Spleen (tissue), 11 donors: ENCODE results near the gene SLCO4A1. TPM values are rescaled to one million over a fixed set of nuclear protein-coding genes. Genes with fewer than 3 reads are reported as not detected.

Experiments
- DNase-seq: peaks from one replicate; pipeline ENCODE4 v3.0.0-alpha.2; 2020
- H3K27ac ChIP-seq, 8 donors: fragments of 200-600 bp; sonication (generic) in 7 of 8; 1 replicate in 4 of 8; 2 replicates in 4 of 8; pipeline versions ENCODE4 v1.5.0 to v1.8.0; 2016 to 2021; ENCODE audit warnings: inconsistent platforms in 4 of 8, mild to moderate bottlenecking in 4 of 8, moderate library complexity in 1 of 8
- H3K27me3 ChIP-seq, 7 donors: fragments of 200-600 bp; sonication (generic) in 6 of 7; replicated peaks in 1 of 7; 1 replicate in 4 of 7; 2 replicates in 3 of 7; pipeline versions ENCODE4 v1.5.0 to v1.8.0; 2016 to 2021; ENCODE audit warnings: inconsistent platforms in 3 of 7, mild to moderate bottlenecking in 1 of 7
- H3K36me3 ChIP-seq, 6 donors: fragments of 200-600 bp; sonication (generic) in 5 of 6; 1 replicate in 4 of 6; 2 replicates in 2 of 6; pipeline versions ENCODE4 v1.5.0 to v1.8.0; 2016 to 2021; ENCODE audit warnings: inconsistent platforms in 2 of 6
- H3K4me1 ChIP-seq, 6 donors: fragments of 200-600 bp; sonication (generic) in 5 of 6; 1 replicate in 3 of 6; 2 replicates in 3 of 6; pipeline versions ENCODE4 v1.5.0 to v1.8.0; 2016 to 2021; ENCODE audit warnings: inconsistent platforms in 3 of 6
- H3K4me3 ChIP-seq, 8 donors: fragments of 200-600 bp; sonication (generic) in 7 of 8; 1 replicate in 4 of 8; 2 replicates in 4 of 8; pipeline versions ENCODE4 v1.5.0 to v1.8.0; 2016 to 2021; ENCODE audit warnings: inconsistent platforms in 4 of 8, mild to moderate bottlenecking in 4 of 8, moderate library complexity in 2 of 8
- H3K9me3 ChIP-seq, 8 donors: fragments of 200-600 bp; sonication (generic) in 7 of 8; 1 replicate in 4 of 8; 2 replicates in 4 of 8; pipeline versions ENCODE4 v1.5.0 to v1.8.0; 2016 to 2021; ENCODE audit warnings: inconsistent platforms in 4 of 8
- CTCF ChIP-seq, 11 experiments: fragments of 200-600 bp in 7 of 11; fragments of 450-650 bp in 4 of 11; sonication (generic) in 4 of 11; IDR thresholded peaks in 8 of 11; conservative IDR thresholded peaks in 3 of 11; 1 replicate in 7 of 11; 2 replicates in 4 of 11; pipeline versions ENCODE4 v1.4.0 to v1.8.0; 2016 to 2021; ENCODE audit warnings: antibody characterized with exemption in 11 of 11, inconsistent platforms in 4 of 11, mild to moderate bottlenecking in 1 of 11
- POLR2A ChIP-seq, 3 donors: fragments of 450-650 bp; IDR thresholded peaks; one replicate each; pipeline ENCODE4 v1.5.1; 2017; ENCODE audit warnings: antibody characterized with exemption in 3 of 3, mild to moderate bottlenecking in 1 of 3
- POLR2AphosphoS5 ChIP-seq, 3 donors: sonication (generic); formaldehyde crosslinking; IDR thresholded peaks; one replicate each; pipeline ENCODE4 v1.5.1; 2017; ENCODE audit warnings: antibody characterized with exemption in 3 of 3
- WGBS, 5 donors: extraction: QIAGEN DNeasy Blood & Tissue Kit in 3 of 5; methylation state at CpG; one replicate each; pipeline versions ENCODE4 v1.1.5 to v1.1.7; 2013 to 2018; 5-methylcytosine and 5-hydroxymethylcytosine counted together
- intact Hi-C: fragments of 100-400 bp; cut with DNase I; formaldehyde crosslinking; loops from one replicate; pipeline ENCODE4 v1.15.0; 2023; ENCODE audit warnings: low total_unique reads
- polyA plus RNA-seq, 3 donors: library from polyadenylated mRNA; stranded (reverse); fragments of 200-250 nt; gene quantifications; one replicate each; pipeline ENCODE4 v1.2.1, GENCODE V29; 2013
- total RNA-seq, 7 donors: library from RNA; depleted of rRNA in 3 of 7; stranded (reverse); fragments of >200 nt in 3 of 7; fragmentation: NEBNext Ultra II Directional in 4 of 7; extraction: Animal tissue kit (Norgen Biotek cat#: 25700) in 4 of 7; gene quantifications; one replicate each; pipeline versions ENCODE4 v1.1.0 to v1.2.1, GENCODE V29; 2016 to 2021
- donor health status: healthy with polysubstance abuse.
- donor health status: DM: no; HTN: no; CAD: no; lungs with moderate emphysema.
- donor health status: DM: no; HTN: no; CAD: no.
- donor health status: Bipolar disorder and iron deficiency.
- donor health status: healthy.
- donor health status: DM: no; HTN: no; CAD: no.
- donor health status: DM: yes; HTN: yes; CAD: no.

The SLCO4A1 gene
- total and polyA plus RNA-seq, 10 donors: 2.9 to 16.3 (median 7.0) TPM

- H3K4me1 ChIP-seq: peaks cover 5 to 38% (median 9%) of the 10 kb centered on the region in 6 donors
- H3K27me3 ChIP-seq: peaks cover 0 to 29% (median 0%) of the 10 kb centered on the region in 7 donors
- H3K27ac ChIP-seq: no peak overlapping the region
- H3K36me3 ChIP-seq: no peaks in the 10 kb centered on the region
- 87 to 95% (median 89%) methylated on average over 18 of the region's 18 CpGs for WGBS, 5 donors
- no peak for DNase-seq
- intact Hi-C loops: no loop called here
- H3K4me3 ChIP-seq: no peak overlapping the region
- H3K9me3 ChIP-seq: peaks cover 0 to 3% (median 0%) of the 10 kb centered on the region in 8 donors
- TF ChIP-seq POLR2AphosphoS5 (IDR thresholded peaks at IDR 0.05): no peak
- no peak for TF ChIP-seq POLR2A (IDR thresholded peaks at IDR 0.05)
- no peak for TF ChIP-seq CTCF (IDR thresholded peaks at IDR 0.05 in 8 of 11, conservative IDR thresholded peaks at IDR 0.05 in 3 of 11)
Measured at GRCh38 chr20:62700261-62700930, 58.1 kb downstream of the SLCO4A1 start.

GRCh38 chr20:62701161-62702012, 59.1 kb downstream of the SLCO4A1 start:
- intact Hi-C loops: no loop called here
- no peak overlapping the region for H3K4me3 ChIP-seq
- peaks cover 0 to 3% (median 0%) of the 10 kb centered on the region in 8 donors for H3K9me3 ChIP-seq
- peaks cover 5 to 28% (median 9%) of the 10 kb centered on the region in 6 donors for H3K4me1 ChIP-seq
- WGBS, 5 donors: 79 to 91% (median 86%) methylated on average over 12 to 24 of the region's 24 CpGs
- no peaks in the 10 kb centered on the region for H3K36me3 ChIP-seq
- no peak for DNase-seq
- TF ChIP-seq POLR2AphosphoS5 (IDR thresholded peaks at IDR 0.05) (no peak), CTCF (IDR thresholded peaks at IDR 0.05 in 8 of 11, conservative IDR thresholded peaks at IDR 0.05 in 3 of 11) (no peak), POLR2A (IDR thresholded peaks at IDR 0.05) (no peak)
- H3K27me3 ChIP-seq: peaks cover 0 to 36% (median 0%) of the 10 kb centered on the region in 7 donors
- no peak overlapping the region for H3K27ac ChIP-seq

- H3K36me3 ChIP-seq: no peaks in the 10 kb centered on the region
- H3K27me3 ChIP-seq: peaks cover 0 to 42% (median under 1%) of the 10 kb centered on the region in 7 donors
- no peak overlapping the region for H3K4me3 ChIP-seq
- H3K27ac ChIP-seq: no peak overlapping the region
- intact Hi-C loops: no loop called here
- peaks cover 0 to 3% (median 0%) of the 10 kb centered on the region in 8 donors for H3K9me3 ChIP-seq
- 77 to 93% (median 88%) methylated on average over 10 to 11 of the region's 11 CpGs for WGBS, 5 donors
- DNase-seq: no peak
- H3K4me1 ChIP-seq: peaks cover 5 to 25% (median 9%) of the 10 kb centered on the region in 6 donors
- TF ChIP-seq CTCF (IDR thresholded peaks at IDR 0.05 in 8 of 11, conservative IDR thresholded peaks at IDR 0.05 in 3 of 11) (no peak), POLR2AphosphoS5 (IDR thresholded peaks at IDR 0.05) (no peak), POLR2A (IDR thresholded peaks at IDR 0.05) (no peak)
Measured at GRCh38 chr20:62702013-62702300, 59.7 kb downstream of the SLCO4A1 start.
